IPS-NIHi7 (cell line): Measurements from ENCODE around the gene SYNPO.

Experiments
- DNase-seq: peaks from one replicate; pipeline ENCODE4 v3.0.0; 2012; ENCODE audit warnings: mixed read lengths; ENCODE audit errors: extremely low spot score

SYNPO gene

DNA sequence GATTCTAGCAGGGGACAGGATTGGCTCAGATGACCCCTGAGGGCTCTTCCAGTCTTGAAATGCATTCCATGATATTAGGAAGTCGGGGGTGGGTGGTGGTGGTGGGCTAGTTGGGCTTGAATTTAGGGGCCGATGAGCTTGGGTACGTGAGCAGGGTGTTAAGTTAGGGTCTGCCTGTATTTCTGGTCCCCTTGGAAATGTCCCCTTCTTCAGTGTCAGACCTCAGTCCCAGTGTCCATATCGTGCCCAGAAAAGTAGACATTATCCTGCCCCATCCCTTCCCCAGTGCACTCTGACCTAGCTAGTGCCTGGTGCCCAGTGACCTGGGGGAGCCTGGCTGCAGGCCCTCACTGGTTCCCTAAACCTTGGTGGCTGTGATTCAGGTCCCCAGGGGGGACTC, 17.7 kb downstream of the SYNPO start:
- DNase-seq = no peak

DNA sequence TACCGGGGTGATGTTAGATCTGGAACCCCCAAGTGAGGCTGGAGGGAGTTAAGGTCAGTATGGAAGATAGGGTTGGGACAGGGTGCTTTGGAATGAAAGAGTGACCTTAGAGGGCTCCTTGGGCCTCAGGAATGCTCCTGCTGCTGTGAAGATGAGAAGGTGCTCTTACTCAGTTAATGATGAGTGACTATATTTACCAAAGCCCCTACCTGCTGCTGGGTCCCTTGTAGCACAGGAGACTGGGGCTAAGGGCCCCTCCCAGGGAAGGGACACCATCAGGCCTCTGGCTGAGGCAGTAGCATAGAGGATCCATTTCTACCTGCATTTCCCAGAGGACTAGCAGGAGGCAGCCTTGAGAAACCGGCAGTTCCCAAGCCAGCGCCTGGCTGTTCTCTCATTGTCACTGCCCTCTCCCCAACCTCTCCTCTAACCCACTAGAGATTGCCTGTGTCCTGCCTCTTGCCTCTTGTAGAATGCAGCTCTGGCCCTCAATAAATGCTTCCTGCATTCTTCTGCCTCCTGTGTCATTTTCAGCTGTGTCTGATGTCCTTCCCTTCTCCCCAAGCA, 18.3 kb downstream of the SYNPO start:
- no peak for DNase-seq

DNA sequence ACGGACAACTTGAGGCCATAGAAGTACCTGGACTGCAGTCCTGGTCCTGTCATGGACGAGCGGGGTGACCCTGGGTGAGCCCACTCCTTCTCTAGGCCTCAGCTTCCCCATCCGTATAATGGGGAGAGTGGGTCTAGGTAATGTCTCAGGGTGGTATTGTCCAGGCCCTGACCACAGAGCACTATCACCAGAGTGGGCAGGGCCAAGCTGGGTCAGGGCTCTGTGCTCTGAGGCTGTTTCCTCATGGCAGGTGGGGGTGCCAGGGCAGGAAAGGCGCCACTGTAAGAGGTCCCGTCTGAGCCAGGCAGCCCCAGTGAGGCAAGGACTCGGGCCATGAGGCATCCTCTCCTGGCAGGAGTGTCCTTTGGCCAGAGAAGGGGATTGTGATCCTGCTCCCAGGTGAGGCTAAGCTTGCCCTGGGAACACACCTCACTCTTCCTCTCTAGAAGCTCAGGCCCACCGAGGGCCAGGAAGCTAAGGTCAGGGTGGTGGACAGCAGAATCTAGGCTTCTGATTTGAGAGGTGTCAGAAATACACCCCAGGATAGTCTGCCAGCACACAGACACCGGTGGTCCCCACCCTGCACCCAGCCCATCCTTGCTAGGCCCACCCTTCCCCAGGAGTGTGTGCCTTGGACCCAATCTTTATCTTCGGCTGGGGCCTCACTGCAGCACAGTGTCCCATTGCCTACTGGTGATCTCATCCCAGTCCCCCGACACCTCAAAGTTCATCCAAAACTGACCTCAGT, 19.1 kb downstream of the SYNPO start:
- DNase-seq = no peak

DNA sequence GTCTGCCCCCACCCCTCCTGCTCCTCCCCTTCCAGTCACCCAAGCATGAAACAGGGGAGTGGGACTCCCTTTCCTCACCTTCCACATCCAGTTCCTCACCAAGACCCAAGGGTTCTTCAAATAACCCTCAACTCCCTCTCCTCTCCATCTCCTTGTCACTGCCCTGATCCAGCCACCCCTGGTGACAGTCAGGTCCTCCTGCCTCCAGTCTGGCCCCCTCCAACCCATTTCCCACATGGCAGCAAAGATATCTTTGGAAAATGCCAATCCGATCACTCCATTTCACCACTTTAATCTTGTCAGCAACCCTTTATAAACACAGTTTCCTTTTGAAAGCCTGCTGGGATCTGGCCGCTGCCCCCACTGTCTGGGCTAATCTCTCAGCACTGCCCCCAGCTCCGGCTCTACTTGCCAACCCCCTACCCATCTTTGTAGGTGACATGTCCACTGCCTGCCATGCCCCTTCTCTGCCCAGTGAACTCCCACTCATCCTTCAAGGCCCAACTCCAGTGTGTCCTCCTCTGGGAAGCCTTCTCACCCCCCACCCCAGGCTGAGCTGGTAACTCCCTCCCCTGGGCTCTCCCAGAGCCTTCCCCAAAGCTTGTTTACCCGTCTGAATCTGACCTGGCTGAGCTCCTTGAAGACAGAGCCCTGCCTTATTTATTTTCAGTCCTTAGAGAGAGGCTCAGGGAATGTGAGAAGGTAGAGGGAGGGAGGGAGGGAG, 19.8 kb downstream of the SYNPO start:
- no peak for DNase-seq

DNA sequence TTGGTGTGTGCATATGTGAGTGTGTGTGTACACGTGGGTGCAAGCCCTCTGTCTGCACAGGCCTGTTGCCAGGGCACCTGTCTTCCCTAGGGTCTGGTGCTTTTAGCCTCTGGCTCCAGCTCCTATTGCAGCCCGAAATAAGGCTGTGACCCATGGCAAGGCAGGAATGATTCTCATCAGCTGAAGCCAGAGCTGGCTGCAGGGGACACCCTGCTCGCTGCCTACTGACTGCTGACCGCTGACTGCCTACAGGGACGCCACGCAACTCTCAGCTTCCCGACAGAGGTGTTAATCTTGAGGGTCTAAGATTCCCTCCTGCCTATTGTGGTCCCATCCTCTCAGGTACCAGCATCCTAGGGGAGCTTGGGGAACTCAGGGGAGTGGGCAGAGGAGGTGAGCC, 20.6 kb downstream of the SYNPO start, which contains the start of gene MYOZ3:
Gene MYOZ3, plus strand, starts transcription at position 166 of the 400 bp plus-strand sequence. CDS start 1,691 bp downstream, outside the sequence.
- no peak for DNase-seq

DNA sequence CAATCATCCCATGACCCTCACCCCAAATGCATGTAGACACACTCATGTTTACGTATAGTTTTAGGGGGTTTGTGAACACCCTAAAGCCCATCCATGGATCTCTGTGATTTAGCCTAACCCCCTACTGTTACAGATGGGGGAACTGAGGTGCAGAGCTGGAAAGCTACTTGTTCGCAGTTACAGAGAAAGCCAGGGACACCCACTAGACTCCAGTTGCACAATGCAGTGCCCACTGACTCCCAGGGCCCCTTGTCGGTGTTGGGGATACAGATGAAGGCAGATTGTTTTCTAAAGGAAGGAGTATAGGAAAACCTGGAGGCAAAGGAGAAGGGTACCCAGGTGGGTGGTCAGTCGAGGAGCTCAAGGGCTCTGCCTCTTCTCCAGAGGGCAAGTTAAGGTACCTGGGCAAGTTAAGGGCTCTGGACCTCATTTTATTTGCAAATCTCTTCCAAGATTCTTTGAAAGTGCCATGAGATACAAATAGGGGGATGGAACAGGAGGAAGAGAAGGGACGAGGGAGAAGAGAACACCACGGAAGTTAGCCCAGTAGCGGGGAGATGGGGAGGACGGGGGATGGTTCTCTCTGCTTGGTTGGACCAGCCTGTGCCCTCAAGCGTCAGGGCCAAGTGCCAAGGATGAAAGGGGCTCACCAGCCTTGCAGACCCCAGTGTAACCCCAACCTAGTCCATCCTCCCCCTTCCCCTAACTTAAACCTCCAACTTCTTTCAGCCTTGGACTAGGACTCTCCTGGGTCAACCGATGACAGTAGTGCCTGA, 21.5 kb downstream of the SYNPO start:
- DNase-seq = no peak

DNA sequence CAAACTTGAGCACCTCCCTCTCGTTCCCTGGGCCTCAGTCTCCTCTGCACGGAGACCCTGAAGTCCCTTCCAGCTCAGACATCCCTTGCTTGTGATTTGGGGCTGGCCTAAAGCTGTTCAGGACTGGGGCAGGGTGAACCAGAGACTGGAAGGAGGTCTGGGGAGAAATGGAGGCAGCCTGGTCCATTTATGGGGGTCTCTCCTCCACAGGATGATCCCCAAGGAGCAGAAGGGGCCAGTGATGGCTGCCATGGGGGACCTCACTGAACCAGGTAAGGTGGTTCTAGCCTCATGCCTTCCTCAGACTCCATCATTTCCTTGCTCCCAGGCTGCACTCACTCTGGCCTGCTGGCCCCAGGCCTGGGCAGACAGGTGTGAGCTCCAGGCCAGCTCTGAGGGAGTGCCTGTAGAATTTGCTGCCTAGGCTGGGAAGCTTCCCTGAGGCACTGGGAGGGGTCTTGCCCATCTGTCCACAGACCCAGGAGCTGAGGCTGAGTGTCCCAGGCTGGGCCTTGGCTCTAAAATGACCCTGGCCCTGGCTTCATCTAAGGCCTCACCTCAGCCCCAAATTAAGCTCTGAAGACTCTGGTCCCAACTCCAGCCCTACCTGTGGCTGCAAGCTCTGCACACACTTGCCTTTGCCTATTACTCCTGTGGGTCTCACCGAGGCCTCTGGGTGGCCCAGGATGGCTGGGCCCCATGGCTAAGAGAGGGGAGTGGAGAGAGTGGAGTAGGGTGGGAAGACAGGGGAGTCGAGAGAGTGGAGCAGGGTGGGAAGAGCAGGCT, 22.5 kb downstream of the SYNPO start:
- no peak for DNase-seq

DNA sequence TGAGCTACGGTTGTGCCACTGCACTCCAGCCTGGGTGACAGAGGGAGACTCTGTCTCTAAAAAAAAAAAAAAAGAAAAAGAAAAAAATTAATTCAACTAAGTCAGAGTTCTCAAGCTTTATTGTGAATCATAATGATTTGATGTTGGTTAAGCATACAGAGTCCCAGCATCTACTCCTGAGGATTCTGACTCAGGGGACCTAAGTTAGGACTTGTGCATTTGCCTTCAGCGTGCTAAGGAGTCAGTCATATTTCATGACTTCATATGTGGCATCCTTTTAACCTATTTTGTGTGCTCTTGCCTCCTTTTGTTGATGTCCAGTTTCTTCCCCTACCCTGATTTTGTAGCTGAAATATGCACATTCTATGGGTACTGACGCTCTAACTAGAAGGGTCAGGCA, 23.5 kb downstream of the SYNPO start:
- DNase-seq = no peak

DNA sequence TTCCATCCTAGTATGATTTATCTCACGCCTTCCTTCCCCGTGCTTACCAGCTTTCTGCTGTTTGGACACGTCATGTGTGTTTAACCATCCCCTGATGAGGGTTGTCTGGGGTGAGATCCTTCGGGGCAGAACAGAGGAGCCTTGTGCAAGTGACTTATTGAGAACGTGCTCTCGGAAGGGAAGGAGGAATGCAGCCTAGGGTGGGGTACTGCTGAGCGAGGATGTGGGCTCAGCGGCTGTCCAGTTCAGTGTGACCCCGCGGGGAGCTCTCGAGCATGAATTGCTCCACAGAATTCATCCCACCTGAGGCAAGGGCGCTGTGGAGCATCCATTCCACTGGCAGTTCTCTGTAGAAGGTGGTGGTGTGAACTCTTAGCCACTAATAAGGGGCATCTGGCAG, 24.6 kb downstream of the SYNPO start:
- DNase-seq = no peak

DNA sequence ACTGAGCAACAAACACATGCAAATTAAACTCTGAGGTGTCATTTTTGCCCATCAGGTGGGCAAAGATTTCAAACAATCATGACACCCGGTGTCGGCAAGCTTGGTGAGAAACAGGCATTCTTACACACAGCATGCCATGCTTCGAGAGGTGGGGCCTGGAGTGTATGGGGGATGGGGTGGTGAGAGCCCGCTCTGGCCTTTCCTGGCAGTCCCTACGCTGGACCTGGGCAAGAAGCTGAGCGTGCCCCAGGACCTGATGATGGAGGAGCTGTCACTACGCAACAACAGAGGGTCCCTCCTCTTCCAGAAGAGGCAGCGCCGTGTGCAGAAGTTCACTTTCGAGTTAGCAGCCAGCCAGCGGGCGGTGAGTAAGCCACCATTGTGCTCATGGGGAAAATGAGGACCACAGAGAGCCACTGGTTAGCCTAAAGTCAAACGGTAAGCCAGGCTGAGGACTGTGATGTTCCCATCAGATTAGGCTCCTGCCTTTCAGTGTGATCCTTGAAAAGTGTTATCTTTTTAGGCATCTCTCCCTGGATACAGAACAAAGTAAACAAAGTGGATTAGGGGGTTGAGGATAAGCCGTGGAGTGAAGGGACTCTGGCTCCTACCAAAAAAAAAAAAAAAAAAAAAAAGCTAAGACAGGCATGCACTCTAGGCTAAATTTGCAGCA, 30.0 kb downstream of the SYNPO start:
- no peak for DNase-seq

DNA sequence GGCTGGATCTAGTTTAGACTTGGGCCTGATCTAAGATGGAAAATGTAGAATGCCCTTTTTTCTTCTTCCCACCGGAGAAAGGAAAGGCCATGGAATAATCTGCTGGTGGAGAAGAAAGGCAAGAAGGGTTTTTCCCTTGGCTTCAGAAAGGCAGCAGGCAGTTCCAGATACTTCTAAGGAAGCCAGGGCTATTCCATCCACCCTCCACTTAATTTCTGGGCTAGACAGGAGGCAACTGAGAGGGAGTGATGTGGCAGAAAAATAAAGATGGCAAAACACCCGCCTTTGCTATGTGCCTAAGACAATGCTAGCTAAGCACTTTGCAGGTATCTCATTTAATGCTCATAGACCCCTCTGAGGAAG, 30.5 kb downstream of the SYNPO start:
- no peak for DNase-seq

DNA sequence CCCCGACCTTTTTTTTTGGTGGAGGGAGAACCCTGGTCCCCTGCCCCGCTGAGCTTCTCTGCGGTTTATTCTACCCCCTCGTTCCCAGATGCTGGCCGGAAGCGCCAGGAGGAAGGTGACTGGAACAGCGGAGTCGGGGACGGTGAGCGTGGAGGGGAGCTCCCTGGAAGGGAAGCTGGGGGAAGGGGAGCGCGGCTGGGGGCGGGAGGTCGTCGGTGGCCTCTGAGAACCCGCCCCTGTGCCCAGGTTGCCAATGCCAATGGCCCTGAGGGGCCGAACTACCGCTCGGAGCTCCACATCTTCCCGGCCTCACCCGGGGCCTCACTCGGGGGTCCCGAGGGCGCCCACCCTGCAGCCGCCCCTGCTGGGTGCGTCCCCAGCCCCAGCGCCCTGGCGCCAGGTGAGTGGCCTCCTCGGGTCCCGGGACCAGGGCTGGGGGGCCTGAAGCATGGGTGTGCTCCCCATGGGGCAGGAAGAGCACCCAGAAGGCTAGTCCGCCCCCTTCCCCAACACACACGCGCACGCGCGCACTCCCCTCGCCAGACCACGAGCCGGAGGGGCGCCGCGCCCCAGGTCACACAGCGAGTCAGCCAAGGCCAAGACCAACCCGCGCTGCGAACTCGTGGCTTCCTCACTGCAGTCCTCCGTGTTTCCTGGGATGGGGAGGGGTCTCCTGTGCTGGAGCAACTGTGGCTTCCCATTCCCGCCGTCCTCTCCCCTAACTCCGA, 31.2 kb downstream of the SYNPO start:
- peak; percentile 70 for DNase-seq

DNA sequence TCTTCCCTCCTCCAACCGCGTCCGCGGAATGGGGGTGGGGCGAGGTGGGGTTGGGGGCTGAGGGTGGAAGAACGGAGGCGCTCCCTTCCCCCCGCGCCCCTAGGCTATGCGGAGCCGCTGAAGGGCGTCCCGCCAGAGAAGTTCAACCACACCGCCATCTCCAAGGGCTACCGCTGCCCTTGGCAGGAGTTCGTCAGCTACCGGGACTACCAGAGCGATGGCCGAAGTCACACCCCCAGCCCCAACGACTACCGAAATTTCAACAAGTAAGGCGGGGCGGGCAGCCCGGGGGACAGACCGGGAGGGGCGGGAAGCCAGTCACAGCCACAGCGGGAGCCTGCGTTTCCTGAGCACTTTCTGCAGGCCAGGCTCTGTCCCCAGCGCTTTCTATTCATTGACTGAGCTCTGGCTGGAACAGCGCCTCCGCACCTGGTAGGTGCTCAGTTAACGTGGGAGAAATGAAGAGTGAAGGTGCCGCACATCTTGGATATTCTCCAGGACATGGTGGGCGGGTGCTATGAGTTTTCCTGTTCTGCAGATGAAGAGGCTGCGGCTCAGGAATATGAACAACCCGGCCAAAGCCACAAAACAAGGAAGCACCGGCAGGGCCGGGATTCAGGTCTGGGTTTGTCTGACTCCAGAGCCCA, 31.9 kb downstream of the SYNPO start:
- peak; percentile 80 for DNase-seq

DNA sequence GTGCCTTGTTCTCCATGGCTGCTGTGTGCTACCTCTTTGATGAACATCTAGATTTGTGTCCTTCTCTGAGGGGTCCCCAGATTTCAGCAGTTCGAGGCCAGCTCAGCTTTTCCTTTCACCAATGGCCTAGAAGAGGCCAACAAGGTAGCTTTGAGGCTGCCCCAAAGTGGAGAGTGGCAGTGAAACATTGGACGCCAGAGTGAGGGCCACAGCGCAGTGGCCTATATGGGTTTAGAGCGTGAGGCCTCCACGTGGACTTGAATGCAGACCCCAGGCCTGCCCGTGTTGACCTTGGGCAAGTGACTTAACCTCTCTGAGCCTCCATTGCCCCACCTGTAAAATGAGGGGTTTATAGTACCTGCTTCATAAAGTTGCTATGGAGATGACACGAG, 32.4 kb downstream of the SYNPO start:
- no peak for DNase-seq

DNA sequence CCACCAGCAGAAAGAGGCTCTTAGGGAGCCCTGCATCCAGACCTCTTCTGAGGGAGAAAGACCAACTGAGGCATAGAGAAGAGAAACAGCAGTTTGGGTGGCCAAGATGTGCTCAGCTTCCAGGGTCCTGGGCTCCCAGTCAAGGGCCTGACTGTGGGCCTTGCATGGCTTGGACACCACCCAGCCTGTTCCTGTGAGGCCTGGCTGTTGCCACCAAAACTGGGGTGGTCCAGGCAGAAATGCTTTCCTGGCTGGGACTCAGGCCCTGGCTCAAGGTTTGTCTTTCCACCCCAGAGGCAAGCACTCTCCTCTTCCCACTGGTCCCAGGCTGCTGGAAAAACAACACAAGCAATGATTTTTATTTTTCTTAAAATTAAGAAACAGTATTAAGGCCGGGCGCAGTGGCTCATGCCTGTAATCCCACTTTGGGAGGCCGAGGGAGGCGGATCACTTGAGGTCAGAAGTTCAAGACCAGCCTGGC, 33.9 kb downstream of the SYNPO start:
- no peak for DNase-seq

DNA sequence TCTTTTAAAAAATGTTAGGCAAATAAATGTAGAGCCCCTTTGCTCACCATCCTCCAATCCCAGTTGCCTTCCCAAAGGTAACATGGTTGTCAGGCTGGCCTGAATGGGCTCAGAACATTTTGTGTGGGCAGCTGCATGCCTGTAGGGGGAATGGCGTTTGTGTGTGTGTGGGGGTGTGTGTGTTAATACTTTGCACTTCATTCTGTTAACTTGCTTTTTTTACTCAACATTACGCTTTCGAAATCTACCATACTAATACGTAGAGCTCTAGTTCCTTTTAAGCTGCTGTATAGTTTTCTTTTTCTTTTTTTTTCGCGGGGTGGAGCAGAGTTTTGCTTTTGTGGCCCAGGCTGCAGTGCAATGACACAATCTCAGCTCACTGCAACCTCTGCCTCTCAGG, 34.6 kb downstream of the SYNPO start:
- DNase-seq = no peak

DNA sequence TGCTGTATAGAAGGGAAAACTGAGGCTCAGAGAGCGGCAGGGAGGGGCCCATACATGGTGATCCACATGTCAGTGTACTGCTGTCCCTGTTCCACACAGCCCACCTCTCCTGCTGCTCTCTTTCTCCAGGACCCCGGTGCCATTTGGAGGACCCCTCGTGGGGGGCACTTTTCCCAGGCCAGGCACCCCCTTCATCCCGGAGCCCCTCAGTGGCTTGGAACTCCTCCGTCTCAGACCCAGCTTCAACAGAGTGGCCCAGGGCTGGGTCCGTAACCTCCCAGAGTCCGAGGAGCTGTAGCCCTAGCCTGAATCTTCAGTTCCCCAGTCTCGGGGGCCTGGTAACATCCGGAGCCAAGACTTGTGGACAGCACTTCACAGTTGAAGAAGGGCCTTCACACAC, 36.1 kb downstream of the SYNPO start:
- no peak for DNase-seq

DNA sequence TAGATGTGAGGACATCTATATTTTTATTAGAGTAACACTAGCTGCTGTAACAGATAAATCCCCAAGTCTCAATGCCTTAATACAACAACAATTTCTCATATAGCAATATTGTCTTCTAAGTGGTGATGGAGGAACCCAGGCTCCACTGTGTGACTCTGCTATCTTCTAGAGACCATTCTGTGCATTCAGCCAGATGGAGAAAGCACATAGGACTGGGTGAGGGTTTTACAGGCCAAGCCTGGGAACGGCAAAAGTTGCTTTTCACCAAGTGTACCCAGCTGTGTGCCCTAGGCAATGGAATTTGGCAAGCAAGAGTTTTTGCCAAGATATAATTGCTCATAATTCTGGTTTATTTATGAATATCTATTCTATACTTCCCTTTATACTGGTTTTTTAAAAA, 48.7 kb downstream of the SYNPO start:
- DNase-seq = no peak

DNA sequence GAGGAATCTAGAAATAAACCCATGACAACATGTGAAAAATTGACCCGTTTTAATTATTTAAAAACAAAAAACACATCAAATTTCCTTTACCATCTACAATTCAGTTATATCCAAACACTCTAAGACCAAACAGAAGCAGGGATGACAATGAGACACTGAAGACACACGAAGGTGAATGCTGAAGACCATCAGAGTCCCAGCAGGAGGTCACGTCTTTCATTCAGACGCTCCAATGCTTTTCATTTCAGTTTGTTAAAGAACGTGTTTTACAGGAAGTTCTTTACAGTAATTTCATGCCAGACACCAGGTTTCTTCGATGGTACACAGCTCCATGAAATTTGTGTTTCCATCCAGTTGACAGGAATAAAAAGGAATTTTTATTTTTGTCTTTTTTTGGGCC, 50.3 kb downstream of the SYNPO start:
- DNase-seq = no peak

DNA sequence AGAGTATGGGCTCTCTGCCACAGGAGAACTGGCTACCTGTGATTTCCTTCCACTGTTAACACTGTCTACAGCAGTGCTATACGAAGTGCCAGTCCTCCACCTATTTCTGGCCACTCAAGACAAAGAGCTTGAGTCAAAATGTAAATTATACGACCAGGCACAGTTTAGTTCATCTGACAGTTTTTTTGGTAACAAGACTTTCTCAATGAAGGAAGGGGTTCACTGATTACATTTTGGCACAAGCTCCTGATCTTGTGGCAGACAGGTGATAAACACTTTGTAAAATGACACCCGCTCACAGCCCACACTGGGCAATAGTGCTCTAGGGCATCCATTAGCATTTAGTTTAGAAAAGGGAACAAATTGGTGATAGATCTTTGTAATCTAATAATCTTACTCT, 51.8 kb downstream of the SYNPO start:
- DNase-seq = no peak
